GM19397 (cell line): Measurements from ENCODE around the gene TPMT.
"Not testable (repeated sequence)": the region's sequence is repeated elsewhere in the genome, so short reads cannot be mapped to it uniquely, and the experiment has no call there.

Source experiments
- ATAC-seq: cut with Tn5 transposase; IDR thresholded peaks from one replicate; pipeline ENCODE4 v1.9.1; 2021; ENCODE audit warnings: mild to moderate bottlenecking, moderate library complexity; ENCODE audit not compliant: unreplicated experiment

TPMT gene

DNA sequence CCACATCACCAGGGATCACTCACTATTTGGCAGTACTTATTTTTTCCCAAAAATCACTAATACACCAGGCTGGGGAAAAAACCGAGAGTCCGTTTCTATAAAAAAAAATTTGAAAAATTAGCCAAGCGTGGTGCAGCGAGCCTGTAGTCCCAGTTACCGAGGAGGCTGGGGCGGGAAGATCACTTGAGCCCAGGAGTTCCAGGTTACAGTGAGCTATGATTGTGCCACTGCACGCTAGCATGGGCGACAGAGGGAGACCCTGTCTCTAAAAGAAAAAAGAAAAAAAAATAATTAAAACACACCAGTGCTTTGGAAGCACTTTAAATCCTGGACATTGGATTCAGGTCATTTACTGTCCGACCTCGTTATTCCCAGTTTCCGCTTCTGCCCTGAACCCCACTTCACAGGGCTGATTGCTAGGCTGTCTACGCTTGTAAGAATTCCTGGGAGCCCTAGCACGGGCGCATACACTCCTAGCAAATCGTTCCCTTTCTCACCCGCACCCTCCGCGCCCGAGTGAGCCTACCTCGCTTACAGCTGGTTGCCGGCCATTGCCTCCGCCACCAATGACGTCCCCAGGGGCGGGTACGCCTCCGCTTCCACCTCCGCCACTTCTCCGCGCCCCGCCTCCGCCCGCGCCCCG is at the start of gene TPMT:
Gene TPMT (minus strand): TSS at position 571 of the 643 bp plus-strand sequence. CDS start 5,950 bp downstream, outside the sequence.
- peak; percentile 54 for ATAC-seq

GRCh38 chr6:18203786-18204185 is 48.9 kb upstream of the TPMT start:
- ATAC-seq = no peak

DNA sequence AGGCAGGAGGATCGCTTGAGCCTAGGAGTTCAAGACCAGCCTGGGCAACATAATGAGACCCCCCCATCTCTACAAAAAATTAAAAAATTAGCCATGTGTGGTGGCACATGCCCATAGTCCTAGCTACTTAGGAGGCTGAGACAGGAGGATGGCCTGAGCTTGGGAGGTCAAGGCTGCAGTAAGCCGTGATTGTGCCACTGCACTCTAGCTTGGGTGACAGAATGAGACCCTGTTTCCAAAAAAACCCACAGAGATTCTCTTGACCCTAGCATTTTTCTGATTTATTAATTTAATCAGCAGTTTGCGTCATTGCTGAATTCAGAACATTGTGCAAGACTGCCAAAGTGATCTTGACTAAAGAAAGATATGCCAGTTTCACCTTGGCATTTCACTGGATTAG is 37.1 kb upstream of the TPMT start:
- ATAC-seq = no peak

DNA sequence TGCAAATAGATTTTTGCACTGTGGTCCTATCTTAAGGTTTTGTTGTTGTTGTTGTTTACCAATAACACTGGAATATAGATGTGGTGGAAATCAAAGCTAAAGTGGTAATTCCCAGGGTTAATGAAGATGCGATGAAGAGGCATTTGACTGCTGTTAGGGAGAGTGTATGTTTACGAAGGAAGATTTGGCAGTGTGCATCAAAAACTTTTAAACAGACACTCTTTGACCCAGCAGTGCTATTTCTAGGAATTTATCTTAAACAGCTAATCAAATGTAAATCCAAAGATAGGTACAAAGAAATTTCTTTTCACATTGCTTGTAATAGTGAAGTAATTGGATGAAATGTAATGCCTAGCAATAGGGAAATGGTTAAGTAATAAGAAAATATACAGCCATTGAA is 34.3 kb upstream of the TPMT start:
- no peak for ATAC-seq

- ATAC-seq = no peak
These were observed 32.8 kb upstream of the TPMT start for GRCh38 chr6:18187701-18188100.

- ATAC-seq = no peak
These were observed 31.8 kb upstream of the TPMT start for GRCh38 chr6:18186540-18187250.

DNA sequence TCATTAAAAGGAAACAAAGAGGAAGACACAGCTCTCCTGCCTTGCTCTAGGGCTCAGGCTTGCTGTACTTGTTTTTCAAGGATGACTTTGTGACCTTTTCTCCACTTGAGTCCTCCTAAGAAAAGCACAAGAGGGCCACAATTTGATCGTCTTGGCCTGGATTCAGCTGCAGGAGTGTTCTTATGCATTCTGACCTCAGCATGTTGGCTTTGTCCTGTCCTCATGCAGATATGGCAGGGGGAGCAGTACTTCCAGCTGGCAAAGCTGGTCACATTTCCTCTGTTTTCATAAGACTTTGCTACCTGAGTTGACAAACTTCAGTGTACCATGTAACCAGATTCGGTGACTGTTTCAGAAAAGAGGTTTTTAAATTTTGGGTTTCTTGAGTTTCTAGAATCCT is 31.2 kb upstream of the TPMT start:
- ATAC-seq = no peak

DNA sequence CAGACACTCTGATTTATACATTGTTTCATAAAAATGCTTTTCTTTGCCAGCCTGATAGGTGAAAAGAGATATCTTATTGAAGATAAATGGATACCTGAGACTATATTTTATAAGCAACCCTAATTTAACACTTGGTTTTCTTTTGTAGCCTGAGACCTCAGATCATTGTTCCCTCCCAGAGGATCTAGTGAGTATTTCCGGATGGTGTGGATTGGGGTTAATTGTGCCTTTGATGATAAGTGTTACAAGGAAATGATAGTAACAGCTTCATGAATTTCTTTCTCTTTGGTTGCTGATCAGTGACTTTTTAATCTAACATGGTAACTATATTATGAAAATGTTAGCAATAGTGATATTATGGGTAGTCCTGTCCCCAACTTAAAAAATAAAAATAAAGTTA is 30.7 kb upstream of the TPMT start:
- no peak for ATAC-seq

GRCh38 chr6:18183766-18184165 is 28.9 kb upstream of the TPMT start:
- ATAC-seq = no peak

DNA sequence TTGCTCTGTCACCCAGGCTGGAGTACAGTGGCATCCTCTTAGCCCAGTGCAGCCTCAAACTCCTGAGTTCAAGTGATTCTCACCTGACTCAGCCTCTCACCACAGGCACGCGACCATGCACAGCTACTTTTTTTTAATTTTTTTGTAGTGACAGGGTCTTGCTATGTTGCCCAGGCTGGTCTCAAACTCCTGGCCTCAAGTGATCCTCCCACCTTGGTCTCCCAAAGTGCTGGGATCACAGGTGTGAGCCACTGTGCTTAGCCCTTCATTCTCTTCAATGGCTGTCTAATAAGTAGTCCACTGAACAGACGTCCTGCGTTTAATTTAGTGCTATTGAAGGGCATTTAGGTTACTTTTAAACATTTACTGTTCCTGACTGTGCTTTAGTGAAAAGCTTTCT is 27.7 kb upstream of the TPMT start:
- no peak for ATAC-seq

GRCh38 chr6:18179770-18180356 is 25.0 kb upstream of the TPMT start:
- ATAC-seq = no peak

- ATAC-seq = no peak
These were observed 24.2 kb upstream of the TPMT start for GRCh38 chr6:18178960-18179615.

DNA sequence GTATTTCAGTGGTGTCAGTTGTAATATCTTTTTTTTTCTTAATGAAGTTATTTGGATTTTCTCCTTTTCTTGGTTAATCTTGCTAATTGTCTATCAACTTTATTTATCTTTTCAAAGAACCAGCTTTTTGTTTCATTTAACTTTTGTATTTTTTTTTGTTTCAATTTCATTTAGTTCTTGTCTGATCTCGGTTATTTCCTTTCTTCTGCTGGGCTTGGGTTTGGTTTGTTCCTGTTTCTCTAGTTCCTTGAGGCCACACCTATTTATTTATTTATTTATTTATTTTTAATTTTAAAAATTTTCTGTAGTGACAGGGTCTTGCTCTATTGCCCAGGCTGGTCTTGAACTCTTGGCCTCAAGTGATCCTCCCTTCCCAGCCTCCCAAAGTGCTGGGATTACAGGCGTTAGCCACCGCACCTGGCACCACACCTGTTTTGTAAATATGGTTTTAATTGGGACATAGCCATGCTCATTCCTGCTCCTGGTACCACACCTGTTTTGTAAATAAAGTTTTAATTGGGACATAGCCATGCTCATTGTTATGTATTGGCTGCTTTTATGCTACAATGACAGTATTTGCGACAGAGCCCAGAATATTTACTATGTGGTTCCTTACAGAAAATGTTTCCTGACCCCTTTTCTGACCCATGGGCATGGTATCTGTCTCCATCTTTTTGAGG is 22.5 kb upstream of the TPMT start:
- no peak for ATAC-seq

DNA sequence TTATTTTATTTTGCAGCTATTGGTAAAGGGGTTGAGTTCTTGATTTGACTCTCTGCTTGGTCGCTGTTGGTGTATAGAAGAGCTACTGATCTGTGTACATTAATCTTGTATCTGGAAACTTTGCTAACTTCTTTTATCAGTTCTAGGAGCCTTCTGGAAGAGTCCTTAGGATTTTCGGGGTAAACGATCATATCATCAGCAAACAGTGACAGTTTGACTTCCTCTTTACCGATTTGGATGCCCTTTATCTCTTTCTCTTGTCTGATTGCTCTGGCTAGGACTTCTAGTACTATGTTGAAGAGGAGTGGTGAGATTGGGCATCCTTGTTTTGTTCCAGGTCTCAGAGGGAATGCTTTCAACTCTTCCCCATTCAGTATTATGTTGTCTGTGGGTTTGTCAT is 21.3 kb upstream of the TPMT start:
- ATAC-seq = not testable (repeated sequence)

- ATAC-seq = no peak
These were observed 17.0 kb upstream of the TPMT start for GRCh38 chr6:18171871-18172270.

DNA sequence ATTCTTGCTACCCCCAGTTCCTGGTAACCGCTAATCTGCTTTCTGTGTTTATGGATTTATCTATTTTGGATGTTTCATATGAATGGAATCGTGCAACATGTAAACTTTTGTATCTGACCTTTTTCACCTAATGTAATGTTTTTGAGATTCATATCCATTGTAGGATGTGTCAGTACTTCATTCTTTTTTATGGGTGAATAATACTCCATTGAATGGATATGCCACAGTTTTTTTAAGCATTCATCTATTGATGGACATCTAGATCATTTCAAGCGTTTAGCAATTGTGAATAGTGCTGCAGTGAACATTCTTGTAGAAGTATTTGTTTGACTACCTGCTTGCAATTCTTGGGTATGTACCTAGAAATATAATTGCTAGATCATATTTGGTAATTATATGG is 13.4 kb upstream of the TPMT start:
- no peak for ATAC-seq

DNA sequence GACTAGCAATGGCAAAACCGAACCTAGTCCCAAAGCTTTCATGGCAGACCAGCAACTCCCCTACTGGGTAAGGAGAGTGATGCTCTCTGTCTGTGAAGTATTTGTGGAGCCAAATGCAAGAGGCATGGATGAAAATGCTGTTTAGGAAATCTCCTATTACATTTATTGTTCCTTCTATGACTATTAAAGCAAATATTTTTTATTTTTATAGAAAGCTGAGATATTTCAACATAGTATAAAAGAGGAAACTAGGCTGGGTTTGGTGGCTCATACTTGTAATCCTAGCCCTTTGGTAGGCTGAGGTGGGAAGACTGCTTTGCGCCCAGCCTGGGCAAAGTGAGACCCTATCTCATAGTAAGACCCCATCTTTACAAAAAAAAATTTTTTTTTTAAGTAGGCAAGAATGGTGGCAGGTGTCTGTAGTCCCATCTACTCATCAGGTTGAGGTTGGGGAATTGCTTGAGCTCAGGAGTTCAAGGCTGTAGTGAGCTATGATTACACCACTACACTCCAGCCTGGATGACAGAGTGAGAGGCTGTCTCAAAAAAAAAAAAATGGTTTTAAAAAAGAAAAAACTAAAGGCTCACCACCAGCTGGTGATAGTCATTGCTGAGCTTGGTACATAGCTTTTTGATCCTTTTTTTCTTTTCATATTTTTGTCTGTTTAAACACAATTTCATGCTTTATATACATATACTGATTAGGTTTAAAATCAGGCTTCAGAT is 11.6 kb upstream of the TPMT start:
- ATAC-seq = no peak

DNA sequence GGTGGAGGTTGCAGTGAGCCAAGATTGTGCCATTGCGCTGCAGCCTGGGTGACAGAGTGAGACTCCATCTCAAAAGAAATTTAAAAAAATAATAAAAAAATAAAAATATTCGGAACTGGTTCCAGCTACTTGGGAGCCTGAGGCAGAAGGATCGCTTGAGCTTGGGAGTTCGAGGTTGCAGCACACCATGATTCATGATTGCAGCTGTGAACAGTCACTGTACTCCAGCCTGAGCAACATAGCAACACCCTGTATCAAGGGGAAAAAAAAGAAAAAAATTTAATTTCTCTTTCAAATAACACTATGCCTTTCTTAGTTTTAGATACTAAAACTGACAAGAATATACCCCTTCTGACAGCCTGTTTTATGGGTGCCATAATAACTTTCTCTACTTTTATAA is 10.9 kb upstream of the TPMT start:
- ATAC-seq = no peak

GRCh38 chr6:18162401-18162800 is 7.5 kb upstream of the TPMT start:
- no peak for ATAC-seq

DNA sequence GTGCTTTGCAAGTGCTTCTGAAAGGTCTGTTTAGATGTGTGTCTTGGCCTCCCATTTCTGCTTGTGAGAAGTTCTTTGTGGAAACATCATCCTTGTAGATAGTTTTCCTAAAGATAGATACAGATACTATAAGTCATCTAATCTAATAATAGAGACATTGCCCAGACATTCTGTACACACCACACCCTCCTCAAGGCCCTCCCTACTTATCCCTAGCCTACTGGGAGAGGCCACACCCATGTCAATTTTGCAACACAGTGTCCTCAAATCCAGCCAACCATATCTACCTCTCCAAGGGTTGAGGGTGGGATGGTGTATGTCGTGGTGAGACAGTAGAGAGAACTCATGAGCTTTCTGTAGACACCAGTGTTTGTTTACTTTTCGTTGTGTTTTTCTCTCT is 6.6 kb upstream of the TPMT start:
- no peak for ATAC-seq

GRCh38 chr6:18160911-18161310 is 6.0 kb upstream of the TPMT start:
- no peak for ATAC-seq
